HepG2 (cell line): Measurements from ENCODE around the gene VEGFB. TPM values are rescaled to one million over a fixed set of nuclear protein-coding genes. Genes with fewer than 3 reads are reported as not detected.
A peak's percentile ranks its signal among the peaks of the same experiment; 100 is the strongest.

Experiments
- AKAP8 ChIP-seq: sonication (generic); formaldehyde crosslinking; IDR thresholded peaks from 2 replicates; pipeline ENCODE4 v1.5.1; 2020; ENCODE audit warnings: mild to moderate bottlenecking, missing genetic modification reagents
- ARHGAP35 ChIP-seq: sonication (generic); formaldehyde crosslinking; IDR thresholded peaks from 2 replicates; pipeline ENCODE4 v1.9.0; 2022; ENCODE audit warnings: mild to moderate bottlenecking, inconsistent platforms, moderate library complexity, missing genetic modification reagents, borderline replicate concordance
- CENPX ChIP-seq: sonication (generic); formaldehyde crosslinking; IDR thresholded peaks from 2 replicates; pipeline ENCODE4 v1.9.0; 2021; ENCODE audit warnings: mild to moderate bottlenecking, missing genetic modification reagents, moderate library complexity
- EED ChIP-seq: sonication (generic); formaldehyde crosslinking; IDR thresholded peaks from 2 replicates; pipeline ENCODE4 v1.5.0; 2020; ENCODE audit warnings: mild to moderate bottlenecking, missing genetic modification reagents
- GABPA ChIP-seq, 2 experiments: IDR thresholded peaks; 2 replicates each; pipeline ENCODE4 v1.6.1; 2011 to 2016; ENCODE audit warnings: low read depth in 2 of 2, low read length in 1 of 2, missing biosample characterization in 1 of 2, missing genetic modification characterization in 1 of 2
- GLMP ChIP-seq: sonication (generic); formaldehyde crosslinking; IDR thresholded peaks from 2 replicates; pipeline ENCODE4 v1.9.0; 2021; ENCODE audit warnings: missing genetic modification reagents, mild to moderate bottlenecking, borderline replicate concordance
- GTF2F1 ChIP-seq: fragments of 150-350 bp; IDR thresholded peaks from 2 replicates; pipeline ENCODE4 v1.6.1; 2014; ENCODE audit warnings: low read length
- PATZ1 ChIP-seq: sonication (generic); formaldehyde crosslinking; IDR thresholded peaks from 2 replicates; pipeline ENCODE4 v1.4.0; 2020; ENCODE audit warnings: missing genetic modification reagents
- SATB2 ChIP-seq: sonication (generic); formaldehyde crosslinking; IDR thresholded peaks from 2 replicates; pipeline ENCODE4 v1.5.0; 2020; ENCODE audit warnings: missing genetic modification reagents
- SIN3A ChIP-seq: IDR thresholded peaks from 2 replicates; pipeline ENCODE4 v1.6.1; 2011; ENCODE audit warnings: low read depth, mild to moderate bottlenecking, control low read depth, low read length, borderline replicate concordance
- ZHX2 ChIP-seq, 2 experiments: sonication (generic) in 1 of 2; formaldehyde crosslinking in 1 of 2; IDR thresholded peaks; 2 replicates each; pipeline versions ENCODE4 v1.6.1 to v1.9.0; 2014 to 2022; ENCODE audit warnings: antibody characterized with exemption in 1 of 2, borderline replicate concordance in 1 of 2, inconsistent platforms in 1 of 2, low read depth in 1 of 2, missing genetic modification reagents in 1 of 2
- ZMYM4 ChIP-seq: sonication (generic); formaldehyde crosslinking; IDR thresholded peaks from 2 replicates; pipeline ENCODE4 v1.8.1; 2023; ENCODE audit warnings: mild to moderate bottlenecking, missing genetic modification reagents
- ZNF44 ChIP-seq: sonication (generic); formaldehyde crosslinking; IDR thresholded peaks from 2 replicates; pipeline ENCODE4 v1.5.1; 2020; ENCODE audit warnings: mild to moderate bottlenecking, missing genetic modification reagents
- ZNF562 ChIP-seq: sonication (generic); formaldehyde crosslinking; IDR thresholded peaks from 2 replicates; pipeline ENCODE4 v1.8.0; 2022; ENCODE audit warnings: missing genetic modification reagents, borderline replicate concordance
- ZNF790 ChIP-seq: sonication (generic); formaldehyde crosslinking; IDR thresholded peaks from 2 replicates; pipeline ENCODE4 v1.8.0; 2022; ENCODE audit warnings: missing genetic modification reagents, mild to moderate bottlenecking, borderline replicate concordance
- ZNF792 ChIP-seq: IDR thresholded peaks from 2 replicates; pipeline ENCODE4 v1.6.1; 2016
- polyA plus RNA-seq, 8 experiments: library from polyadenylated mRNA; depleted of rRNA in 3 of 8; stranded (reverse) in 7 of 8; unstranded in 1 of 8; fragments of >200 nt; fragmentation: Illumina TruSeq in 4 of 8; extraction: Trizol in 4 of 8; gene quantifications; 2 replicates each; pipeline versions ENCODE4 v1.2.1 to v1.2.3, GENCODE V29; 2011 to 2016; ENCODE audit warnings: low read depth in 4 of 8, missing spikeins in 1 of 8, mixed read lengths in 1 of 8; ENCODE audit not compliant: insufficient read depth in 1 of 8
- total RNA-seq, 5 experiments: library from RNA; depleted of rRNA; stranded (reverse); fragments of >200 nt; fragmentation: Illumina TruSeq; extraction: Trizol; gene quantifications; 2 replicates each; pipeline ENCODE4 v1.2.3, GENCODE V29; 2016; ENCODE audit warnings: low read depth in 1 of 5

The VEGFB gene
- total and polyA plus RNA-seq, 2 of the 13 experiments (the other 11 are each of a cell fraction or from before 2014, with no cell fraction given), result 9.0 to 11.3 TPM

- TF ChIP-seq CENPX (CRISPR knock-in tag) (no peak), GTF2F1 (no peak), ZHX2 (IDR thresholded peaks at IDR 0.05; ENCODE audit: low read depth) (0 out of 2 replicates have a peak, but pooled peaks have one; percentile 14), ZHX2 (CRISPR knock-in tag; IDR thresholded peaks at IDR 0.05; ENCODE audit: borderline replicate concordance) (no peak), ZNF790 (CRISPR knock-in tag) (peak; percentile 21; the same call in 1 of the 2 replicates), AKAP8 (0 out of 2 replicates have a peak, but pooled peaks have one; percentile 66), ZMYM4 (CRISPR knock-in tag) (no peak), SATB2 (CRISPR knock-in tag) (no peak), ARHGAP35 (CRISPR knock-in tag) (no peak), GLMP (CRISPR knock-in tag) (no peak), GABPA (IDR thresholded peaks at IDR 0.05; ENCODE audit: low read depth, low read length) (peak; percentile 45), GABPA (CRISPR knock-in tag; IDR thresholded peaks at IDR 0.05; ENCODE audit: low read depth) (peak; percentile 70; the same call in 1 of the 2 replicates), SIN3A (peak; percentile 53; the same call in 1 of the 2 replicates), ZNF44 (CRISPR knock-in tag) (0 out of 2 replicates have a peak, but pooled peaks have one; percentile 2), ZNF792 (CRISPR knock-in tag) (no peak), PATZ1 (peak; percentile 48), ZNF562 (CRISPR knock-in tag) (no peak), EED (0 out of 2 replicates have a peak, but pooled peaks have one; percentile 49)
Measured at GRCh38 chr11:64284962-64285884, 50.8 kb downstream of the VEGFB start, which contains the start of gene GPR137 (continued).
